Measurements from ENCODE around the gene HYAL1.
"Not testable (repeated sequence)": the region's sequence is repeated elsewhere in the genome, so short reads cannot be mapped to it uniquely, and the experiment has no call there.

Gene HYAL1

GRCh38 chr3:50316657-50317242 is 13.4 kb upstream of the HYAL1 start:
- no peak for DNase-seq

GRCh38 chr3:50314816-50315215 is 11.4 kb upstream of the HYAL1 start:
- no peak for DNase-seq

GRCh38 chr3:50314342-50314741 is 11.0 kb upstream of the HYAL1 start:
- DNase-seq = no peak

- DNase-seq = not testable (repeated sequence)
Measured at GRCh38 chr3:50312041-50312440, 8.7 kb upstream of the HYAL1 start.

- no peak for DNase-seq
Measured at GRCh38 chr3:50304601-50305000, 1.2 kb upstream of the HYAL1 start.

GRCh38 chr3:50302095-50303012 is 1.0 kb downstream of the HYAL1 start:
- no peak for DNase-seq

- no peak for DNase-seq
Measured at GRCh38 chr3:50300681-50301254, 2.6 kb downstream of the HYAL1 start.

GRCh38 chr3:50299929-50300680 is 3.3 kb downstream of the HYAL1 start:
- no peak for DNase-seq

GRCh38 chr3:50299638-50299928 is 3.8 kb downstream of the HYAL1 start:
- no peak for DNase-seq

- peak; percentile 100 for DNase-seq
Measured at GRCh38 chr3:50298836-50299637, 4.3 kb downstream of the HYAL1 start, which contains the start of the genes HYAL3 and NAA80. HYAL3 (minus strand) TSS chr3:50299405; CDS start chr3:50295602, 3,803 bp downstream. NAA80 (minus strand) TSS chr3:50299405; CDS start chr3:50297463, 1,942 bp downstream.

GRCh38 chr3:50297896-50298725 is 5.3 kb downstream of the HYAL1 start:
- DNase-seq = no peak

- DNase-seq = no peak
Measured at GRCh38 chr3:50297384-50297775, 6.0 kb downstream of the HYAL1 start.

GRCh38 chr3:50296721-50297383 is 6.5 kb downstream of the HYAL1 start:
- no peak for DNase-seq

GRCh38 chr3:50295553-50296431 is 7.6 kb downstream of the HYAL1 start:
- no peak for DNase-seq

GRCh38 chr3:50294492-50295403 is 8.6 kb downstream of the HYAL1 start:
- DNase-seq = no peak

- DNase-seq = no peak
Measured at GRCh38 chr3:50294089-50294488, 9.3 kb downstream of the HYAL1 start.

- DNase-seq = no peak
Measured at GRCh38 chr3:50293079-50293801, 10.1 kb downstream of the HYAL1 start.
